Ovary (tissue), 9 donors: Measurements from ENCODE around the gene AKNA. TPM values are rescaled to one million over a fixed set of nuclear protein-coding genes. Genes with fewer than 3 reads are reported as not detected.

ENCODE experiments used
- DNase-seq, 5 donors: peaks; one replicate each; pipeline ENCODE4 v3.0.0-alpha.2; 2019 to 2020
- H3K27ac ChIP-seq, 2 donors: fragments of 200-600 bp; one replicate each; pipeline versions ENCODE4 v1.5.1 to v1.8.0; 2019 to 2022
- H3K27me3 ChIP-seq: fragments of 200-600 bp; one replicate; pipeline ENCODE4 v1.8.0; 2022
- H3K36me3 ChIP-seq: fragments of 200-600 bp; sonication (generic); one replicate; pipeline ENCODE4 v1.5.1; 2019
- H3K4me1 ChIP-seq: one replicate; pipeline ENCODE4 v1.8.1; 2013; ENCODE audit warnings: mild to moderate bottlenecking, moderate library complexity; ENCODE audit not compliant: insufficient read depth
- H3K4me3 ChIP-seq: fragments of 200-600 bp; sonication (generic); one replicate; pipeline ENCODE4 v1.5.1; 2017
- H3K9me3 ChIP-seq, 2 donors: fragments of 200-600 bp in 1 of 2; sonication (generic) in 1 of 2; one replicate each; pipeline versions ENCODE4 v1.5.1 to v1.8.1; 2013 to 2019; ENCODE audit warnings: mild to moderate bottlenecking in 1 of 2, moderate library complexity in 1 of 2
- CTCF ChIP-seq, 3 donors: fragments of 450-650 bp in 2 of 3; fragments of 200-600 bp in 1 of 3; IDR thresholded peaks; one replicate each; pipeline versions ENCODE4 v1.5.1 to v1.8.0; 2016 to 2022; ENCODE audit warnings: antibody characterized with exemption in 3 of 3, mild to moderate bottlenecking in 1 of 3
- EP300 ChIP-seq: sonication (generic); formaldehyde crosslinking; IDR thresholded peaks from one replicate; pipeline ENCODE4 v1.6.1; 2017; ENCODE audit warnings: antibody characterized with exemption
- POLR2A ChIP-seq: fragments of 450-650 bp; IDR thresholded peaks from one replicate; pipeline ENCODE4 v1.6.1; 2017; ENCODE audit warnings: antibody characterized with exemption, mild to moderate bottlenecking, moderate library complexity
- WGBS, 3 donors: extraction: QIAGEN DNeasy Blood & Tissue Kit in 1 of 3; methylation state at CpG; one replicate each; pipeline versions ENCODE4 v1.1.5 to v1.1.7; 2013 to 2017; 5-methylcytosine and 5-hydroxymethylcytosine counted together
- intact Hi-C, 4 donors: fragments of 100-400 bp; cut with DNase I; formaldehyde crosslinking; loops; one replicate each; pipeline versions ENCODE4 v1.11.0 to v1.15.1; 2022 to 2023
- polyA plus RNA-seq, 2 donors: library from polyadenylated mRNA; stranded (reverse); fragments of 200-250 nt in 1 of 2; fragments of 350-450 nt in 1 of 2; fragmentation: Illumina TruSeq in 1 of 2; extraction: RNeasy Lipid Tissue Mini Kit (QIAGEN cat#74804) in 1 of 2; gene quantifications; one replicate each; pipeline ENCODE4 v1.2.3, GENCODE V29; 2013 to 2014
- total RNA-seq, 7 donors: library from RNA; depleted of rRNA in 2 of 7; stranded (reverse); fragments of >200 nt in 2 of 7; fragmentation: NEBNext Ultra II Directional in 3 of 7; extraction: Animal tissue kit (Norgen Biotek cat#: 25700) in 3 of 7; gene quantifications; one replicate each; pipeline versions ENCODE4 v1.1.0 to v1.2.4, GENCODE V29; 2016 to 2023
- donor health status: DM: no; HTN: no; CAD: no; lungs with moderate emphysema.
- donor health status: DM: no; HTN: no; CAD: no.
- donor health status: Bipolar disorder and iron deficiency.
- donor health status: DM: yes; HTN: yes; CAD: no.
- donor health status: DM: no; HTN: no; CAD: no.
- donor health status: DM: yes; HTN: yes; CAD: no.

AKNA gene
- total and polyA plus RNA-seq, 9 donors = 12.9 to 123 (median 36.4) TPM

- Histone ChIP-seq H3K36me3 (no peaks in the 10 kb centered on the region), H3K27me3 (no peaks in the 10 kb centered on the region), H3K9me3 (no peaks in the 10 kb centered on the region), H3K4me3 (no peak overlapping the region), H3K4me1 (peaks cover 11% of the 10 kb centered on the region), H3K27ac (peak overlapping the region in 1 of 2 donors; percentile 41)
- TF ChIP-seq POLR2A = no peak
- TF ChIP-seq EP300 = no peak
- no peak for TF ChIP-seq CTCF (IDR thresholded peaks at IDR 0.05)
- WGBS, 3 donors = 77 to 87% (median 78%) methylated on average over 10 of the region's 10 CpGs
- intact Hi-C loops = loop anchor here in 2 of 4 donors (5.0 kb wide), 4 partner anchors 129 to 204 kb away; partner anchors contain the start of gene COL27A1 (in 1 of the 2)
- DNase-seq = peak; percentile 8 to 25 (median 16)
These were observed 101.6 kb downstream of the AKNA start for GRCh38 chr9:114286146-114286679.

GRCh38 chr9:114285166-114285867 is 102.5 kb downstream of the AKNA start:
- no peaks in the 10 kb centered on the region for H3K36me3 ChIP-seq
- no peaks in the 10 kb centered on the region for H3K27me3 ChIP-seq
- no peaks in the 10 kb centered on the region for H3K9me3 ChIP-seq
- intact Hi-C loops = loop anchor here in 2 of 4 donors (5.0 kb wide), 4 partner anchors 128 to 203 kb away; partner anchors contain the start of gene COL27A1 (in 1 of the 2)
- DNase-seq = peak; percentile 87 to 90 (median 89)
- no peak overlapping the region for H3K4me3 ChIP-seq
- peak overlapping the region; percentile 21 to 41 for H3K27ac ChIP-seq
- H3K4me1 ChIP-seq = peaks cover 14% of the 10 kb centered on the region
- TF ChIP-seq POLR2A (no peak), CTCF (IDR thresholded peaks at IDR 0.05) (peak in 1 of 3 donors; percentile 26)
- WGBS, 3 donors = 9 to 14% (median 10%) methylated on average over 20 of the region's 20 CpGs

- peak; percentile 9 to 35 (median 19) for DNase-seq
These were observed 103.3 kb downstream of the AKNA start for GRCh38 chr9:114284316-114285060.

More at GRCh38 chr9:114284316-114285060, 103.3 kb downstream of the AKNA start:
- peaks cover 14% of the 10 kb centered on the region for H3K4me1 ChIP-seq
- intact Hi-C loops = loop anchor here in 3 of 4 donors (5.0 kb wide), 4 partner anchors 127 to 202 kb away; partner anchors contain the start of gene COL27A1 (in 2 of the 3)
- no peak overlapping the region for H3K4me3 ChIP-seq
- TF ChIP-seq POLR2A (no peak), CTCF (IDR thresholded peaks at IDR 0.05) (no peak), EP300 (no peak)
- H3K36me3 ChIP-seq = no peaks in the 10 kb centered on the region
- no peaks in the 10 kb centered on the region for H3K9me3 ChIP-seq
- peak overlapping the region in 1 of 2 donors; percentile 41 for H3K27ac ChIP-seq
- WGBS, 3 donors = 89 to 92% (median 90%) methylated on average over 11 of the region's 11 CpGs
- H3K27me3 ChIP-seq = no peaks in the 10 kb centered on the region

Other genes with a start within 250 kb of the AKNA start
- gene COL27A1, start 232.4 kb downstream of the AKNA start, total RNA-seq = 10 to 100 TPM in 5 of 7 donors, 1 to 10 TPM in 2; 7.1 to 91.2 (median 19.8) TPM
- gene COL27A1, start 232.4 kb downstream of the AKNA start, polyA plus RNA-seq = 10 to 100 TPM in 1 of 2 donors, 1 to 10 TPM in 1; 5.2 to 16.8 TPM
- gene ORM1, start 64.9 kb downstream of the AKNA start, total RNA-seq = 10 to 100 TPM in 1 of 7 donors, 1 to 10 TPM in 1, under 1 TPM in 2, not detected in 3; 0.30 to 11.9 (median 1.8) TPM
- 1 to 10 TPM in 1 of 2 donors, not detected in 1; 2.1 TPM for gene ORM1, start 64.9 kb downstream of the AKNA start, polyA plus RNA-seq
- gene ORM2, start 58.1 kb downstream of the AKNA start, total RNA-seq = 1 to 10 TPM in 1 of 7 donors, under 1 TPM in 1, not detected in 5; 0.82 to 2.6 TPM
- gene ORM2, start 58.1 kb downstream of the AKNA start, polyA plus RNA-seq = under 1 TPM in 1 of 2 donors, not detected in 1; 0.52 TPM
- gene WHRN, start 117.5 kb upstream of the AKNA start, total RNA-seq = 10 to 100 TPM; 13.4 to 28.5 (median 25.6) TPM
- 10 to 100 TPM in 1 of 2 donors, 1 to 10 TPM in 1; 1.7 to 10.4 TPM for gene WHRN, start 117.5 kb upstream of the AKNA start, polyA plus RNA-seq
- gene ATP6V1G1, start 199.8 kb upstream of the AKNA start, total RNA-seq = 100 to 1,000 TPM in 4 of 7 donors, 10 to 100 TPM in 3; 93.5 to 211 (median 106) TPM
- gene ATP6V1G1, start 199.8 kb upstream of the AKNA start, polyA plus RNA-seq = 100 to 1,000 TPM; 139 to 159 TPM
- gene TMEM268, start 223.3 kb upstream of the AKNA start, total RNA-seq = 10 to 100 TPM in 5 of 7 donors, 1 to 10 TPM in 2; 6.4 to 39.6 (median 16.0) TPM
- 10 to 100 TPM in 1 of 2 donors, 1 to 10 TPM in 1; 8.2 to 22.5 TPM for gene TMEM268, start 223.3 kb upstream of the AKNA start, polyA plus RNA-seq